Smooth muscle cell (in vitro differentiated cells): ENCODE results near the gene HOXC9. TPM values are rescaled to one million over a fixed set of nuclear protein-coding genes. Genes with fewer than 3 reads are reported as not detected.

Experiments
- DNase-seq: peaks from one replicate; lab custom pipeline; 2025; ENCODE audit not compliant: unreplicated experiment; lab: John Stamatoyannopoulos, UW
- H2AFZ ChIP-seq: fragments of 200-600 bp; sonication (generic); 2 replicates; pipeline ENCODE4 v1.6.0; 2016; ENCODE audit warnings: antibody characterized with exemption, low read depth, mild to moderate bottlenecking
- H3F3A ChIP-seq: fragments of 200-600 bp; sonication (generic); 2 replicates; pipeline ENCODE4 v1.6.0; 2017; ENCODE audit warnings: antibody characterized with exemption, low read depth
- H3K27ac ChIP-seq: fragments of 200-600 bp; sonication (generic); 2 replicates; pipeline ENCODE4 v1.5.1; 2016; ENCODE audit warnings: low read depth, mild to moderate bottlenecking
- H3K27me3 ChIP-seq: fragments of 200-600 bp; sonication (generic); 2 replicates; pipeline ENCODE4 v1.6.1; 2016; ENCODE audit warnings: low read depth, mild to moderate bottlenecking
- H3K36me3 ChIP-seq: fragments of 200-600 bp; sonication (generic); 2 replicates; pipeline ENCODE4 v1.5.1; 2016; ENCODE audit warnings: low read depth
- H3K4me1 ChIP-seq: fragments of 200-600 bp; sonication (generic); 2 replicates; pipeline ENCODE4 v1.5.1; 2016; ENCODE audit warnings: low read depth
- H3K4me2 ChIP-seq: fragments of 200-600 bp; sonication (generic); 2 replicates; pipeline ENCODE4 v1.6.0; 2016; ENCODE audit warnings: mild to moderate bottlenecking
- H3K4me3 ChIP-seq: fragments of 200-600 bp; sonication (generic); 2 replicates; pipeline ENCODE4 v1.5.1; 2016; ENCODE audit warnings: mild to moderate bottlenecking
- H3K79me2 ChIP-seq: fragments of 200-600 bp; sonication (generic); 2 replicates; pipeline ENCODE4 v1.6.0; 2016; ENCODE audit warnings: low read depth, mild to moderate bottlenecking
- H3K9ac ChIP-seq: fragments of 200-600 bp; sonication (generic); 2 replicates; pipeline ENCODE4 v1.6.0; 2016; ENCODE audit warnings: low read depth
- H3K9me3 ChIP-seq: fragments of 200-600 bp; sonication (generic); replicated peaks from 2 replicates; pipeline ENCODE4 v1.5.1; 2016; ENCODE audit warnings: low read depth
- H4K20me1 ChIP-seq: fragments of 200-600 bp; sonication (generic); 2 replicates; pipeline ENCODE4 v1.6.0; 2016; ENCODE audit warnings: low read depth
- WGBS: methylation state at CpG from one replicate; pipeline ENCODE4 v1.1.7; 2016; ENCODE audit warnings: low lambda C conversion rate; 5-methylcytosine and 5-hydroxymethylcytosine counted together
- polyA plus RNA-seq: library from polyadenylated mRNA; unstranded; fragments of >200 nt; fragmentation: Nextera tagmentation; extraction: Ambion mirVana; gene quantifications from 2 replicates; pipeline ENCODE4 v1.2.1, GENCODE V29; 2016
- total RNA-seq: library from RNA; depleted of rRNA; stranded (reverse); fragments of >200 nt; gene quantifications from 2 replicates; pipeline ENCODE4 v1.2.3, GENCODE V29; 2014
- TF ChIP-seq, protein P1 (sequence below): fragments of 200-600 bp; sonication (generic); IDR thresholded peaks from 2 replicates; pipeline ENCODE4 v1.5.1; 2017; ENCODE audit warnings: borderline replicate concordance, mild to moderate bottlenecking, antibody characterized with exemption; ENCODE audit not compliant: insufficient read depth, poor library complexity, severe bottlenecking

The HOXC9 gene
- total and polyA plus RNA-seq, 2 experiments from 2014 or later, result 1.2 to 2.7 TPM

DNA sequence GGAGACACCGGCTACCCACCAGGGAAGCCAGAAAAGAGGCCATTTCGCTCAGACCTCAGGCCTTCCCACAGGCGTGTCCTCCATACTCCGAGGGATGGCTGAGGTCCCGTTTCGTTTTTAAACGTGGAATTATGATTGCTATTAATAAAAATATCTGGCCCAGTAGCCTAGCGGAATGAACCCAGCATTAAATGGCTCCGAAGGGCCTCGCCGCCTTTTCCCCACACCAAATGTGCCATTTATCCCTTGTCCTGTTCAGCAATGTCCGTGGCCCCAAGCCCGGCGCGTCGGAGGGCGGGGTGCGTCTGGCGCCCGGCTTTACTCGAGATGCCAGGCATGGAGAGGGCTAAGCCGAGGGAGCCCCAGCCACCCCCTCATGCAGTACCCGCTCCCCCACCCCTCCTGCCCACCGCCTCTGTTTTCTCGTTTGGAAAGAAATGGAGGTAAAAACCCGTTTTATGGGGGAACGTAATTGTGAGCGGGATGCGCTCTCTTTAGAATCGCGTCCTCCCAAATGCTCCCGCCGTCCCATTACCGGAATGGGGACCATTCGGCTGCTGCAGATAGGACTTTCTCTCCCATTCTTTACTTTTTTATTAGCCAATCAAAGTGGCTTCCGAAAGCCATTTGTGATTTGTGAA is 14.5 kb downstream of the HOXC9 start:
- peak overlapping the region; percentile 15 for H3K4me3 ChIP-seq
- 17% methylated on average over 36 of the region's 36 CpGs for WGBS
- DNase-seq, result no peak
- H3F3A ChIP-seq, result no peaks in the 10 kb centered on the region
- no peak overlapping the region for H3K27ac ChIP-seq
- no peak overlapping the region for H3K9ac ChIP-seq
- no peak overlapping the region for H2AFZ ChIP-seq
- H3K4me2 ChIP-seq, result peak overlapping the region; percentile 54
- TF ChIP-seq, protein P1, sequence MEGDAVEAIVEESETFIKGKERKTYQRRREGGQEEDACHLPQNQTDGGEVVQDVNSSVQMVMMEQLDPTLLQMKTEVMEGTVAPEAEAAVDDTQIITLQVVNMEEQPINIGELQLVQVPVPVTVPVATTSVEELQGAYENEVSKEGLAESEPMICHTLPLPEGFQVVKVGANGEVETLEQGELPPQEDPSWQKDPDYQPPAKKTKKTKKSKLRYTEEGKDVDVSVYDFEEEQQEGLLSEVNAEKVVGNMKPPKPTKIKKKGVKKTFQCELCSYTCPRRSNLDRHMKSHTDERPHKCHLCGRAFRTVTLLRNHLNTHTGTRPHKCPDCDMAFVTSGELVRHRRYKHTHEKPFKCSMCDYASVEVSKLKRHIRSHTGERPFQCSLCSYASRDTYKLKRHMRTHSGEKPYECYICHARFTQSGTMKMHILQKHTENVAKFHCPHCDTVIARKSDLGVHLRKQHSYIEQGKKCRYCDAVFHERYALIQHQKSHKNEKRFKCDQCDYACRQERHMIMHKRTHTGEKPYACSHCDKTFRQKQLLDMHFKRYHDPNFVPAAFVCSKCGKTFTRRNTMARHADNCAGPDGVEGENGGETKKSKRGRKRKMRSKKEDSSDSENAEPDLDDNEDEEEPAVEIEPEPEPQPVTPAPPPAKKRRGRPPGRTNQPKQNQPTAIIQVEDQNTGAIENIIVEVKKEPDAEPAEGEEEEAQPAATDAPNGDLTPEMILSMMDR, result no peak
- peaks cover 3% of the 10 kb centered on the region for H3K4me1 ChIP-seq
- peaks cover 90% of the 10 kb centered on the region for H3K27me3 ChIP-seq
- no peaks in the 10 kb centered on the region for H3K36me3 ChIP-seq
- no peaks in the 10 kb centered on the region for H4K20me1 ChIP-seq
- H3K9me3 ChIP-seq, result no peaks in the 10 kb centered on the region
- no peaks in the 10 kb centered on the region for H3K79me2 ChIP-seq

DNA sequence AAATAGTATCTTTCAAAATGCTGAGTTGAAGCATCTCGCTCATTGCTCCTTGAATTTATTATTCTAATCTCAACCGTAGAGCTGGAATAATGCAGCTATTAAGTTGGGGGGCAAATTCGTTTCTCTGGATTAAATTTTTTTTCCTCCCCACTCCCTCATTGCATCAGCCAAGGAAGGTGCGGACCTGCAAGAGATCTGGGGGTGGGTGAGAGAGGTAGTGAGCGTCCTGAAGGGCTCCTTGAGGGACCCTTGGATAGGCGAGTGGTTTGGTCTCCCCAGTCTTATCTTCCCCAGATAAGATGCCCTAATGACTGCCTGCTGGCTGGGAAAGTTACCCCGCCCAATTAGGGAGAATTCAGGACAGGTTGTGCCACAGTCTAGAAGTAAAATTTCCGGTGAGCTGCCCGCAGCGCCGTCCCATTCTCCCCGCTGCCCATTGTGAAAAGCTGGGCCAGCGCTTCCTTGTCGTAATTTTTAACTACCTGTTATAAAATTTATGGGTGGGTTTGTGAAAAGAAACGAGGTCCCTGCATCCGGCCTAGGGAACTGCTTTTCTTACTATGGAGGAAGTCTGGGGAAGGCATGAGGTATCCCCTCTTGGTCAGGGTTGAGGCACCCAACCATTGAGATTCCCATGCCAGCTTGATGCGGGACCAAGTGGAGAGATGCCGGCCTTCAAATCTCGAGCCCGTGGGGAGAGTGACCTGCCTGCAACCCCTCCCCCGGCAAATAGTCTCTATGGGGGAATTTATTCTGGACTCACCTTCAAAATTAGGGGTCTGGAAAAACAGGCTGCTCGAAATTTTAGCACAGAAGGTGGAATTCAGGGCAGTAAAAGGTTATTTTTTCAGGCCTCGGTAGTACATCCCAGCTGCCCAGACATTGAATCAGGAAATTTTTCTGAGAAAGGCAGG is 15.3 kb downstream of the HOXC9 start:
- peak overlapping the region; percentile 54 for H3K4me2 ChIP-seq

DNA sequence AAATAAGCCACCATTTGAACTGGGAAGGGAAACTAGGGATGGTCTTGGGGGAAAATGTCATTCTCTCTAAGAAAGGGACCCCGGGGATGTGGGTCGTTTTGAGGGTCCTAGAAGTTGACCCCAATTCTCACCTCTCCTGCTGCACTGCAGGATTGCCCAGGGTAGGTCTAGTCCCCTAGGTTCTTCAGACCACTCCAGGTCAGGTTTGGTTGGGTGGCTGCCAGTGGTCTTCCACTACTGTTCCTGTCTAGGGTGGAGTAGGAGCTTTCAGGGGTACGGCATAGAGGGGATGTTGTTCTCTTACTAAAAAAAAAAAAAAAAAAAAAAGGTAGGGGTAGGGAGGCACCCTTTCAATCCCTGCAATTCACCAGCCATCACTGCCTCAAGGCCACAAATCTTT is 16.1 kb downstream of the HOXC9 start:
- peaks cover 90% of the 10 kb centered on the region for H3K27me3 ChIP-seq
- H3F3A ChIP-seq, result no peaks in the 10 kb centered on the region
- no peaks in the 10 kb centered on the region for H4K20me1 ChIP-seq
- H3K9ac ChIP-seq, result no peak overlapping the region
- H3K4me3 ChIP-seq, result peak overlapping the region; percentile 42
- DNase-seq, result no peak
- H3K9me3 ChIP-seq, result no peaks in the 10 kb centered on the region
- no peak overlapping the region for H3K27ac ChIP-seq
- H2AFZ ChIP-seq, result no peak overlapping the region
- 53% methylated on average over 3 of the region's 3 CpGs for WGBS
- no peaks in the 10 kb centered on the region for H3K36me3 ChIP-seq
- H3K4me2 ChIP-seq, result peak overlapping the region; percentile 82
- H3K79me2 ChIP-seq, result no peaks in the 10 kb centered on the region
- peaks cover 3% of the 10 kb centered on the region for H3K4me1 ChIP-seq
- TF ChIP-seq, protein P1, result no peak

More for the DNA sequence above, 15.3 kb downstream of the HOXC9 start:
- Histone ChIP-seq H3K27me3 (peaks cover 90% of the 10 kb centered on the region), H3K9me3 (no peaks in the 10 kb centered on the region), H3K36me3 (no peaks in the 10 kb centered on the region), H3K4me3 (peak overlapping the region; percentile 15), H3F3A (no peaks in the 10 kb centered on the region), H4K20me1 (no peaks in the 10 kb centered on the region), H2AFZ (no peak overlapping the region), H3K79me2 (no peaks in the 10 kb centered on the region), H3K9ac (no peak overlapping the region), H3K4me1 (peaks cover 3% of the 10 kb centered on the region), H3K27ac (no peak overlapping the region)
- DNase-seq, result no peak
- 24% methylated on average over 23 of the region's 23 CpGs for WGBS
- TF ChIP-seq, protein P1, result no peak
